H1 (cell line): Measurements from ENCODE around the gene ERC1. TPM values are rescaled to one million over a fixed set of nuclear protein-coding genes. Genes with fewer than 3 reads are reported as not detected.

Source experiments
- TCF12 ChIP-seq: IDR thresholded peaks from 2 replicates; pipeline ENCODE4 v1.6.1; 2011; ENCODE audit warnings: low read depth, mild to moderate bottlenecking, low read length
- polyA plus RNA-seq, 7 experiments: library from polyadenylated mRNA; depleted of rRNA in 3 of 7; stranded (reverse) in 5 of 7; unstranded in 2 of 7; fragments of >200 nt in 5 of 7; fragments of 200-250 nt in 2 of 7; gene quantifications; 1 replicate in 5 of 7; 2 replicates in 1 of 7; 4 replicates in 1 of 7; pipeline versions ENCODE4 v1.2.1 to v1.2.3, GENCODE V29; 2011 to 2013; ENCODE audit warnings: missing spikeins in 2 of 7, mixed read lengths in 2 of 7
- total RNA-seq: library from RNA; stranded (reverse); fragmentation: NEBNext Ultra II Directional; extraction: Animal tissue kit (Norgen Biotek cat#: 25700); gene quantifications from 2 replicates; pipeline ENCODE4 v1.2.1, GENCODE V29; 2021

The ERC1 gene
- total and polyA plus RNA-seq, 2 of the 8 experiments (the other 6 are each of a cell fraction or from before 2014, with no cell fraction given) = 7.8 to 45.7 TPM

GRCh38 chr12:1117371-1117770, 126.3 kb downstream of the ERC1 start (continued):
- no peak for TF ChIP-seq TCF12
